PFSK-1 (cell line): ENCODE results near the gene TNFRSF1B.

ENCODE experiments used
- FOXP2 ChIP-seq: optimal IDR thresholded peaks from 2 replicates; pipeline ENCODE3; 2011; ENCODE audit warnings: borderline replicate concordance, control low read depth, inconsistent platforms; ENCODE audit not compliant: insufficient read depth; ENCODE audit errors: extremely low read length, extremely low read depth
- POLR2AphosphoS5 ChIP-seq: IDR thresholded peaks from 2 replicates; pipeline ENCODE4 v1.6.1; 2012; ENCODE audit warnings: low read depth, mild to moderate bottlenecking, control low read depth, low read length, moderate library complexity
- SIN3A ChIP-seq: IDR thresholded peaks from 2 replicates; pipeline ENCODE4 v1.6.1; 2012; ENCODE audit warnings: mild to moderate bottlenecking, low read length, moderate library complexity, borderline replicate concordance; ENCODE audit not compliant: insufficient read depth
- TAF1 ChIP-seq: IDR thresholded peaks from 2 replicates; pipeline ENCODE4 v1.6.1; 2012; ENCODE audit warnings: low read length, control low read depth, borderline replicate concordance; ENCODE audit not compliant: insufficient read depth
- TF ChIP-seq, protein P1 (sequence below), 2 experiments: IDR thresholded peaks; 2 replicates each; pipeline versions ENCODE4 v1.6.1 to v1.8.0; 2011 to 2012; ENCODE audit warnings: low read depth in 2 of 2, low read length in 2 of 2, control low read depth in 1 of 2, inconsistent platforms in 1 of 2, mild to moderate bottlenecking in 1 of 2, moderate library complexity in 1 of 2; ENCODE audit not compliant: insufficient read depth in 1 of 2

GRCh38 chr1:12171206-12172041, 4.6 kb downstream of the TNFRSF1B start:
- TF ChIP-seq, protein P1, sequence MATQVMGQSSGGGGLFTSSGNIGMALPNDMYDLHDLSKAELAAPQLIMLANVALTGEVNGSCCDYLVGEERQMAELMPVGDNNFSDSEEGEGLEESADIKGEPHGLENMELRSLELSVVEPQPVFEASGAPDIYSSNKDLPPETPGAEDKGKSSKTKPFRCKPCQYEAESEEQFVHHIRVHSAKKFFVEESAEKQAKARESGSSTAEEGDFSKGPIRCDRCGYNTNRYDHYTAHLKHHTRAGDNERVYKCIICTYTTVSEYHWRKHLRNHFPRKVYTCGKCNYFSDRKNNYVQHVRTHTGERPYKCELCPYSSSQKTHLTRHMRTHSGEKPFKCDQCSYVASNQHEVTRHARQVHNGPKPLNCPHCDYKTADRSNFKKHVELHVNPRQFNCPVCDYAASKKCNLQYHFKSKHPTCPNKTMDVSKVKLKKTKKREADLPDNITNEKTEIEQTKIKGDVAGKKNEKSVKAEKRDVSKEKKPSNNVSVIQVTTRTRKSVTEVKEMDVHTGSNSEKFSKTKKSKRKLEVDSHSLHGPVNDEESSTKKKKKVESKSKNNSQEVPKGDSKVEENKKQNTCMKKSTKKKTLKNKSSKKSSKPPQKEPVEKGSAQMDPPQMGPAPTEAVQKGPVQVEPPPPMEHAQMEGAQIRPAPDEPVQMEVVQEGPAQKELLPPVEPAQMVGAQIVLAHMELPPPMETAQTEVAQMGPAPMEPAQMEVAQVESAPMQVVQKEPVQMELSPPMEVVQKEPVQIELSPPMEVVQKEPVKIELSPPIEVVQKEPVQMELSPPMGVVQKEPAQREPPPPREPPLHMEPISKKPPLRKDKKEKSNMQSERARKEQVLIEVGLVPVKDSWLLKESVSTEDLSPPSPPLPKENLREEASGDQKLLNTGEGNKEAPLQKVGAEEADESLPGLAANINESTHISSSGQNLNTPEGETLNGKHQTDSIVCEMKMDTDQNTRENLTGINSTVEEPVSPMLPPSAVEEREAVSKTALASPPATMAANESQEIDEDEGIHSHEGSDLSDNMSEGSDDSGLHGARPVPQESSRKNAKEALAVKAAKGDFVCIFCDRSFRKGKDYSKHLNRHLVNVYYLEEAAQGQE (IDR thresholded peaks at IDR 0.05; ENCODE audit: insufficient read depth in 1 of 2, low read depth in 2 of 2, low read length in 2 of 2): no peak
- TF ChIP-seq FOXP2 (no peak), POLR2AphosphoS5 (no peak), TAF1 (no peak), SIN3A (no peak)
